GM12891 (cell line): ENCODE data around the gene TRIM47.
"Not testable (repeated sequence)": the region's sequence is repeated elsewhere in the genome, so short reads cannot be mapped to it uniquely, and the experiment has no call there.

Experiments used
- DNase-seq: peaks from one replicate; pipeline ENCODE4 v3.0.0; 2011; ENCODE audit warnings: low spot score; ENCODE audit not compliant: insufficient read length
- FAIRE-seq: peaks from 2 replicates; lab custom pipeline; 2011; peaks lifted over from hg19 to GRCh38; lab: Jason Lieb, UNC
- PAX5 ChIP-seq: IDR thresholded peaks from 2 replicates; pipeline ENCODE4 v1.6.1; 2011; ENCODE audit warnings: low read length, moderate library complexity, mild to moderate bottlenecking; ENCODE audit not compliant: insufficient read depth, severe bottlenecking
- POLR2A ChIP-seq: IDR thresholded peaks from 2 replicates; pipeline ENCODE4 v1.6.1; 2011; ENCODE audit warnings: low read depth, low read length, control low read depth
- POLR2AphosphoS5 ChIP-seq: IDR thresholded peaks from 2 replicates; pipeline ENCODE4 v1.6.1; 2011; ENCODE audit warnings: low read depth, low read length, control low read depth
- POU2F2 ChIP-seq: IDR thresholded peaks from 2 replicates; pipeline ENCODE4 v1.6.1; 2011; ENCODE audit warnings: low read depth, mild to moderate bottlenecking, control low read depth, low read length, moderate library complexity
- SPI1 ChIP-seq: IDR thresholded peaks from 2 replicates; pipeline ENCODE4 v1.6.1; 2011; ENCODE audit warnings: low read depth, low read length, control low read depth
- TAF1 ChIP-seq: IDR thresholded peaks from 2 replicates; pipeline ENCODE4 v1.6.1; 2011; ENCODE audit warnings: low read depth, low read length, control low read depth

The TRIM47 gene

DNA sequence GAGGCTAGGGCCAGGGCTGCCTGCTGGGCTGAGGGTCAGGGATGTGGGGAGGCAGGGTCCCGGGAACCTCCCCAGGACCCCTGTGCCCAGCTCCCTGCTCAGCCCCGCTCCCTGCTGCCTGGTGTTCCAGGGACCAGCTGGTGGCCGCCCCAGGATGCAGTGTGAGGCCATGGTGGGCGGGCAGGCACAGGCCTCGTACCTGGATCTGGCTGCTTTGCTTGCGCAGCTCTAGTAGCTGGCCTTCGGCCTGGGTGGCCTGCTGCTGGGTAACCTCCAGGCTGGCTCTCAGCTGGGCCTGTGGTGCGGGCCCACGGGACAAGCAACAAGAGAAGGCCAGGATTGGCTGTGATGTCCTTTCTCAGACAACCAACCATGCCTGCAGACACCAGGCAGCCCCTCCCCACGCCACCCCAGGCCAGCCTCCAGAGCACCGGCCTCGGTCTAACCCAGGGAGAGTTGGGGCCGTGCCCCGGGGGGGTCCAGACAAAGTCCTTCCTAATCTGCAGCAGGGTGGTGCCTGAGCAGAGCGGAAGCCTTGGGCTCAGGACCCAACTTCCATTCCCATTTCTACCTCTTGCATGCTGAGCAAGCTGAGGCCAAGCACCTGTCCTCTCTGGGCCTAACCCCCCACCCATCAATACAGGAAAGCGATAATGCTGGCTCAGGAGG lies 14.3 kb upstream of the TRIM47 start:
- no peak for TF ChIP-seq POLR2A
- TF ChIP-seq POU2F2, result no peak
- TF ChIP-seq SPI1, result no peak
- no peak for TF ChIP-seq PAX5
- TF ChIP-seq TAF1, result no peak
- no peak for TF ChIP-seq POLR2AphosphoS5
- DNase-seq, result no peak
- FAIRE-seq, result no peak

DNA sequence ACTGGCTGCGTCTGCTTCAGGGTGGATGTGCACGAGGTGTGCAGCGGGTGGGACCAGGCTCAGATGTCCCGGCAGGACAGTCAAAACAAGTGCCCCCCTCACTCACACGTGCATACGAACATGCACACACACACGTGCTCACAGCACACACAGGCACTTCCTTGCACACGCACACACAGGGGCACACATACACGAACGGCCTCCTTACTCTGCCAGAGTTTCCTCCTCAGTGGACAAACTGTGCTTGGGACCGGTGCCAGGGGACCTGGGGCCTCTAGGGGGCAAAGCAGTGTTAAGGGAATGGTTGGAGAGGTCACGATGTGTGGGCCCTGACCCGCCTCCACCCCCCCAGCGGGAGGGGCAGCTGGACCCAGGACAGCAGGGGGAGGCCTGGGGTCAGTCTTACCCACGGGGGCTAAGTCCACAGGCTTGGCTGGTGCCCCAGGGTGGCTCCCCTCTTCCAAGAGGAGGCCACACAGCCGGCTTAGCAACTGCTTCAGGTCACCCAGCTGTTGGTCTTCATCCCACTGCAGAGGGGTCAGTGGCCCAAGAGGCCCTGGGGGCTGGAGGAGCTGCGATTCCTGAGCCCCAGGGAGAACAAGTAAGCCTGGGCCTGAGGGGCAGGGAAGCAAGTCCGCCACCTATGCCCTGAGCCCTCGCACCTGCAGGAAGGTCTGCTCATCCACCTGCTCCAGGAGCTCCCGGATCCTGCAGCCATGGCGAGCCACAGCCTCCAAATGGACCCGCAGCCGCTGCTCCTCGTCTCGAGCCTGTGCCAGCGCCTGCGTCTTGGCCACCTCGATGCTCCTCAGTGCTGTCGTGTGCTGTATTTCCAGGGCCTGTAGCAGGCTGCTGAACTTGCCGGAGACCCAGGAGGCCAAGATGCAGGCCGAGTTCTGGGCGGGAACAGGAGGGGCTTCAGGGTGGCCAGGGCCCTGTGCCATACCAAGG lies 13.5 kb upstream of the TRIM47 start:
- DNase-seq, result no peak
- no peak for FAIRE-seq
- TF ChIP-seq POU2F2 (no peak), POLR2A (no peak), POLR2AphosphoS5 (no peak), PAX5 (no peak), SPI1 (no peak), TAF1 (no peak)

DNA sequence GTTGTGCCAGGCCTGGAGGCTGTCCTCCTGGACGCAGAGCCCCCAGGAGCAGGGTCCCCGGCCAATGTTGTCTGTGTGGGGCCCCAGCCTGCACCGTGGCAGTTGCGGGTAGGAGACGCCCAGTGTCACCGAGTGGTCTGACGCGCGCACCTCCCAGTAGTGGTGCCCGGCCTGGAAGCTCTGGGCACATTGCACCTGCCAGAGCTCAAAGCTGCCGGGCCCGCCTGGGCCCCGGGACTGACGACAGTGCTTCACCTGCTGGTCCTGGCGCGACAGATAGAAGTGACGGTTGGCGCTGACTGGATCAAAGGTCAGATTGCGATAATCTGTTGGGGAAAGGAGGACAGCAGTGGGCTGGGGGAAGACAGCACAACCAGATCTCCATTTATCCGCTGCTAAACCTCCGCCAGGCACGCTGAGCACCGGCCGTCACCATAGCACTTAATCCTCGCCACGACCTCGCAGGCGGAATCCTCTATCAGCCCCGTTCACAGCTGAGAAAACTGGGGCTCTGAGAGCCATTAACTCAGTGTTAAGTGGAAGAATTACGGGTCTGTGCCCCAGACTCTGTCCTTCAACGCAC lies 12.7 kb upstream of the TRIM47 start:
- TF ChIP-seq PAX5, result no peak
- TF ChIP-seq POLR2AphosphoS5, result no peak
- no peak for TF ChIP-seq TAF1
- no peak for TF ChIP-seq SPI1
- TF ChIP-seq POU2F2, result no peak
- no peak for TF ChIP-seq POLR2A
- DNase-seq, result no peak
- FAIRE-seq, result no peak

DNA sequence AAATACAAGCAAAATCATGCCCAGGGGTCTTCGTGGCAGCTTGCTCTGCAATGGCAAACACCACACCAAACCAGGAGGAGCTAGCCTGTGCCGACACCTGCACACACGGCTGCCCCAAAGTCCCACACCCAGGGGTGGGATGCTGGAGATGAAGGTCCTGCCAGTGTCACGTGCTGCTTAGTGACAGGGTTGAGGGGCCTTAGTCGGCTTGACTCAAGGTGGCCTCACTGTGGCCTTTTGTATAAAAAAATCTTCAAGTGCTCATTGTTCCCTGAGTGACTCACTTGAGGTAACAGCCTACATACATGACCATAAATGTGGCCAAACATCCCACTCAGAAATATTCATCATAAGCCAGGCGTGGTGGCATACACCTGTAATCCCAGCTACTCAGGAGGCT lies 11.1 kb upstream of the TRIM47 start:
- DNase-seq, result no peak
- no peak for TF ChIP-seq POLR2AphosphoS5
- no peak for TF ChIP-seq TAF1
- no peak for TF ChIP-seq PAX5
- TF ChIP-seq SPI1, result no peak
- TF ChIP-seq POU2F2, result no peak
- no peak for TF ChIP-seq POLR2A
- no peak for FAIRE-seq

DNA sequence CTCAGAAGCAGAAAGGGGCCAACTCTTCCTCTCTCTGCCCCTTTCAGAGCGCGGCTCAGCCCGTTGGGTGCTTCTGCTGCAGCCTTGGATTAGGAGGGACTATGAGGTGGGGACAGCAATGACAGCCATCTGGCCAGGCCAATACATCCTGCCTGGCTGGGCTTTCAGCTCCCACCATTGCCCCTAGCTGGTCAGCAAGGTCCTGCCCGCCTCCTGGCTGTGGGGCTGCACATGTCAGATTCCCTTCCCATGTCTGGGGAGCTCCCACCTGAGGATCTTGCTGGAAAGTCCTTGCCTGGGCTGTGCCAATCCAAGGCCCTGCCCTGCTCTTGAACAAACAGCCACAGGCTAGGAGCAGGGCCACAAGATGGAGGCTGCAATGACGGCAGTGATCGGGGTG lies 10.1 kb upstream of the TRIM47 start:
- TF ChIP-seq PAX5 (no peak), POLR2A (no peak), TAF1 (no peak), SPI1 (no peak), POU2F2 (no peak), POLR2AphosphoS5 (no peak)
- no peak for FAIRE-seq
- no peak for DNase-seq

DNA sequence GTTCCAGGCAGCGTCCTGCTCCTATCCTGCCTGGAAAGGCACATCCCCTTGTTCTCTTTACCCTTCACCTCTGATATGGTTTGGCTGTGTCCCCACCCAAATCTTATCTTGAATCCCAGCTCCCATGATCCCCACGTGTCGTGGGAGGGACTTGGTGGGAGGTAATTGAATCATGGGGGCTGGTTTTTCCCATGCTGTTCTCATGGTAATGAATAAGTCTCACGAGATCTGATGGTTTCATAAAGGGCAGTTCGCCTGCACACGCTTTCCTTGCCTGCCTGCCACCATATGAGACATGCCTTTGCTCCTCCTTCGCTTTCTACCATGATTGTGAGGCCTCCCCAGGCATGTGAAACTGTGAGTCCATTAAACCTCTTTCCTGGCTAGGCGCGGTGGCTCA lies 7.5 kb upstream of the TRIM47 start:
- not testable (repeated sequence) for DNase-seq, FAIRE-seq

DNA sequence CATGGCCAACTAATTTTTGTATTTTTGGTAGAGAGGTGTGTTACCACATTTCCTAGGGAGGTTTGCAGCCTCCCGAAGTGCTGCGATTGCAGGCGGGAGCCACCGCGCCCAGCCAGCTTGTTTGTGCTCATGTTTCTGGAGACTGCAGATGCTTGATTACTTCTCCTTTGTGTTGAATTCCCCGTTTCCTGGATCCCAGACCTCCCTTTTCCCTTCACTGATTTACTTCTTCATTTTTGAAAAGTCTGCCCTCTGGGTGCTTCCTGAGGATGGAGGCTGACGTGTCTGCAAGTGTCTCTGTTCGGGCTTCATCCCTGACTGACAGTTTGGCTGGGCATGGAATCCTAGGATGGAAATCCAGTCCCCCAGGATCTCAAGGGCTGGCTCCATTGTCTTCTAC lies 7.0 kb upstream of the TRIM47 start:
- FAIRE-seq (no peak), DNase-seq (no peak)
- no peak for TF ChIP-seq SPI1
- TF ChIP-seq POU2F2, result no peak
- TF ChIP-seq POLR2A, result no peak
- TF ChIP-seq PAX5, result no peak
- TF ChIP-seq POLR2AphosphoS5, result no peak
- no peak for TF ChIP-seq TAF1

DNA sequence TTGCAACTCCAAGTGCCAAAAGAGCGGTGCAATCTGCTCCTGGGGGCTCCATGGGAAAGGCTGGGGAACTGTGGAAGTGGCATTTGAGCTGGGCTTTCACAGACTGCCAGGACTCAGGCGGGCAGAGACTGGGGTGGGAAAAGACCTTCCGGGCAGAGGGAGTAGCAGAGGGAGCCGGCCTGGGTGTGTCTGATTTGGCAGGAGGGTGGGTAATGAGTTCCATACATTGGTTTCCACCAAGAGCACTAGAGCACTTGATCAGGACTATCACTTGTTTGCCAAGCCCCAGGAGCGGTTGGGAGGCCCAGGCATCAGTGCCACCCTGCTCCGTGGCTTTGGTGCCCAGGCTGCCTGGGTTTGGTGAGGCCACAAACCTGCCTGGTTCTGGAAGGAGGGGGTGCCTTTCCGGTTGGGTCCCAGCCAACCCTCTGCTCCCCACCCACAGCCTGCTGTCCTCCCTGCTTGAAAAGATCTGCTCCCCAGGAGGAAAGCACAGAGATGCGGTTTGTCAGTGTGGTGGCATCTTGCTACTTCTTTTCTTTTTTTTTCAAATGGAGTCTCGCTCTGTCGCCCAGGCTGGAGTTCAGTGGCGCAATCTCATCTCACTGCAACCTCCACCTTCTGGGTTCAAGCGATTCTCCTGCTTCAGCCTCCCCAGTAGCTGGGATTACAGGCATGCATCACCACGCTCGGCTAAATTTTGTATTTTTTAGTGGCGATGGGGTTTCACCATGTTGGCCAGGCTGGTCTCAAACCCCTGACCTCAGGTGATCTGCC lies 3.5 kb upstream of the TRIM47 start:
- FAIRE-seq, result no peak
- TF ChIP-seq POLR2AphosphoS5, result no peak
- TF ChIP-seq TAF1, result no peak
- TF ChIP-seq POLR2A, result no peak
- no peak for DNase-seq

DNA sequence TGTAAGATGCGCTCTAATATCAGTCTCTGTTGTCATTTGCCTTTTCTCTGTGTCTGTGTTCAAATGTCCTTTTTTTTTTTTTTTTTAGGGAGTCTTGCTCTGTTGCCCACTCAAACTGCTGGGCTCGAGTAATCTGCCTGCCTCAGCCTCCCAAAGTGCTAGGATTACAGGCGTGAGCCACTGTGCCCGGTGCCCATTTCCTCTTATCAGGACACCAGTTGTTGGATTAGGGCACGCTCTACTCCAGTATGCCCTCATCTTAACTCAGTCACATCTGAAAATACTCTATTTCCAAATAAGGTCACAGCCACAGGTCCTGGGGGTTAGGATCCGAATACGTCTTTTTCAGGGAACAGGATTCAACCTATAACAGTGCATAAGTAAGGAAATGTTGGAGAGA lies 1.9 kb upstream of the TRIM47 start:
- DNase-seq (no peak), FAIRE-seq (no peak)
- no peak for TF ChIP-seq POLR2A
- no peak for TF ChIP-seq POLR2AphosphoS5
- TF ChIP-seq PAX5, result no peak
- no peak for TF ChIP-seq TAF1
- no peak for TF ChIP-seq POU2F2
- no peak for TF ChIP-seq SPI1
